Stimulated activated CD4-positive, alpha-beta T cell treated with anti-CD3 and anti-CD28 coated beads, Interleukin-1b, Interleukin-23, amount 100 ng/mL, for 24 hours (primary cell): ENCODE results near the gene EOLA2.
"Not testable (repeated sequence)": the region's sequence is repeated elsewhere in the genome, so short reads cannot be mapped to it uniquely, and the experiment has no call there.

Experiments used
- DNase-seq, 4 experiments: peaks; one replicate each; pipeline ENCODE4 v3.0.0-alpha.2; 2020; ENCODE audit warnings: low read depth in 4 of 4, low spot score in 1 of 4

Gene EOLA2

GRCh38 chrX:149938427-149938880, at the start of gene EOLA2:
Gene EOLA2 (minus strand): TSS chrX:149938491. CDS start chrX:149933874, 4,617 bp downstream.
- DNase-seq, result peak; percentile 72 to 84 (median 79)

- no peak for DNase-seq
Observed at GRCh38 chrX:149987613-149988012, 49.3 kb upstream of the EOLA2 start.

- DNase-seq, result no peak
Observed at GRCh38 chrX:149984411-149984810, 46.1 kb upstream of the EOLA2 start.

GRCh38 chrX:149982310-149982709, 44.0 kb upstream of the EOLA2 start:
- DNase-seq, result no peak

GRCh38 chrX:149979126-149979644, 40.9 kb upstream of the EOLA2 start:
- no peak for DNase-seq

GRCh38 chrX:149962859-149963757, 24.8 kb upstream of the EOLA2 start:
- no peak for DNase-seq

GRCh38 chrX:149962010-149962409, 23.7 kb upstream of the EOLA2 start:
- DNase-seq, result no peak

- no peak for DNase-seq
Observed at GRCh38 chrX:149961572-149961971, 23.3 kb upstream of the EOLA2 start.

- no peak for DNase-seq
Observed at GRCh38 chrX:149950681-149951080, 12.4 kb upstream of the EOLA2 start.

- no peak for DNase-seq
Observed at GRCh38 chrX:149949743-149950436, 11.6 kb upstream of the EOLA2 start.

GRCh38 chrX:149948016-149948415, 9.7 kb upstream of the EOLA2 start:
- DNase-seq, result no peak

GRCh38 chrX:149946932-149947331, 8.6 kb upstream of the EOLA2 start:
- DNase-seq, result not testable (repeated sequence)

- not testable (repeated sequence) for DNase-seq
Observed at GRCh38 chrX:149945820-149946219, 7.5 kb upstream of the EOLA2 start.

GRCh38 chrX:149945087-149945670, 6.9 kb upstream of the EOLA2 start:
- DNase-seq, result not testable (repeated sequence)

GRCh38 chrX:149940674-149941024, 2.4 kb upstream of the EOLA2 start:
- DNase-seq, result not testable (repeated sequence)

- peak; percentile 63 to 85 (median 76) for DNase-seq
Observed at GRCh38 chrX:149939905-149940673, 1.8 kb upstream of the EOLA2 start.

GRCh38 chrX:149939655-149939904, 1.3 kb upstream of the EOLA2 start:
- no peak for DNase-seq

GRCh38 chrX:149938881-149939654, 777 bp upstream of the EOLA2 start:
- DNase-seq, result peak; percentile 62 to 79 (median 76)

- peak in 1 of 4 experiments; percentile 1 for DNase-seq
Observed at GRCh38 chrX:149937871-149938426, 342 bp downstream of the EOLA2 start.

GRCh38 chrX:149937328-149937727, 963 bp downstream of the EOLA2 start:
- DNase-seq, result not testable (repeated sequence)
